Dendritic cell treated with granulocyte-macrophage colony-stimulating factor and Interleukin-4, amounts not matched to agents 40 ng/mL and 50 ng/mL, for 4 days (primary cell): ENCODE data around the gene LRRC4C.
"Not testable (repeated sequence)": the region's sequence is repeated elsewhere in the genome, so short reads cannot be mapped to it uniquely, and the experiment has no call there.

Experiments used
- H3K27ac Mint-ChIP-seq: one replicate; pipeline ENCODE4 v1.8.0; 2022; ENCODE audit warnings: mild to moderate bottlenecking, mixed read lengths
- H3K27me3 Mint-ChIP-seq: one replicate; pipeline ENCODE4 v1.8.0; 2022; ENCODE audit warnings: mild to moderate bottlenecking, mixed read lengths
- H3K36me3 Mint-ChIP-seq: one replicate; pipeline ENCODE4 v1.8.0; 2022; ENCODE audit warnings: low read depth, mixed read lengths
- H3K4me1 Mint-ChIP-seq: one replicate; pipeline ENCODE4 v1.8.0; 2022; ENCODE audit warnings: low read depth, mixed read lengths
- H3K4me3 Mint-ChIP-seq: one replicate; pipeline ENCODE4 v1.8.0; 2022; ENCODE audit warnings: mild to moderate bottlenecking, moderate library complexity, mixed read lengths
- H3K9me3 Mint-ChIP-seq: one replicate; pipeline ENCODE4 v1.8.0; 2022; ENCODE audit warnings: mixed read lengths
- intact Hi-C: fragments of 100-400 bp; cut with micrococcal nuclease; formaldehyde crosslinking; loops from one replicate; pipeline ENCODE4 v1.15.0; 2022

The LRRC4C gene

DNA sequence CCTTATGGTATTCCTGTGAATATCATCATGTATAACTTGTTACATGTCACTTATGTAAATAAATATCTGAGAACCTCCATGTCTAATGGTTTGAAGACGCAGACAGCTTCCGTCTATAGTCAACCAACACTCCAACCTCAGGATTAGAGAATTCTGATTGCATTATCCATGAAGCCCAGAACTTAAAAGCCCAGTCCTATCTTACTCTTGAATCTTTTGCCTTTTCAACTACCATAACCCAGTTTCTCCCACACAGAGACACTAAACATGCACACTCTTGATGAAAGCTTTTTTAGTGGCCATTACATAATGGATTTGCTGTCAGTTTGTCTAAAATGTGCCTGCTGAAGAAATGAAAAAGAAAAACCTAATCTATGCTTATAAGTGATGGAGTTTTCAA lies 1219.2 kb downstream of the LRRC4C start:
- H3K36me3 Mint-ChIP-seq = no peaks in the 10 kb centered on the region
- no peaks in the 10 kb centered on the region for H3K9me3 Mint-ChIP-seq
- no peak overlapping the region for H3K27ac Mint-ChIP-seq
- H3K27me3 Mint-ChIP-seq = no peaks in the 10 kb centered on the region
- H3K4me1 Mint-ChIP-seq = no peaks in the 10 kb centered on the region
- H3K4me3 Mint-ChIP-seq = no peak overlapping the region
- intact Hi-C loops = no loop called here

DNA sequence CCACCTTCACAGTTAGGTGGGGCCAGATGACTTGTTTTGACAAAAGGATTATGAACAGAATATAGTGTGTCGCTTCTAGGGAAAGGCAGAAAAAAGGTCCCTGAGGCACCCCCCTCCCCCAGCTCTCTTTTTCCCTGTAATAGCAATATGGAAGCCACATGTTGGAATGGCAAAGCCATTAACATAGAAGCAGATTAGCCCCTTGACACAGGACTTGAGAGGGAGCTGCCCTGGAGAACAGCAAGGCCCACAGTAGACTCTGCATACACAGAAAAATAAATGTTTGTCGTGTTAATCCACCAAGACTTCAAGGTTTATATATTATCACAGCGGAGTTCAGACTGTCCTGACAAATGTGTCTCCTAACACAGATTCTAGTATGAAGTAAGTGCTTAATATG lies 1222.9 kb downstream of the LRRC4C start:
- Mint-ChIP-seq H3K4me1 (no peaks in the 10 kb centered on the region), H3K36me3 (no peaks in the 10 kb centered on the region), H3K9me3 (no peaks in the 10 kb centered on the region), H3K27me3 (no peaks in the 10 kb centered on the region), H3K4me3 (no peak overlapping the region), H3K27ac (no peak overlapping the region)
- intact Hi-C loops = no loop called here

GRCh38 chr11:40235841-40236240 lies 1223.6 kb downstream of the LRRC4C start:
- Mint-ChIP-seq H3K36me3 (no peaks in the 10 kb centered on the region), H3K4me1 (no peaks in the 10 kb centered on the region), H3K9me3 (no peaks in the 10 kb centered on the region), H3K27ac (no peak overlapping the region), H3K4me3 (no peak overlapping the region), H3K27me3 (no peaks in the 10 kb centered on the region)
- intact Hi-C loops = no loop called here

DNA sequence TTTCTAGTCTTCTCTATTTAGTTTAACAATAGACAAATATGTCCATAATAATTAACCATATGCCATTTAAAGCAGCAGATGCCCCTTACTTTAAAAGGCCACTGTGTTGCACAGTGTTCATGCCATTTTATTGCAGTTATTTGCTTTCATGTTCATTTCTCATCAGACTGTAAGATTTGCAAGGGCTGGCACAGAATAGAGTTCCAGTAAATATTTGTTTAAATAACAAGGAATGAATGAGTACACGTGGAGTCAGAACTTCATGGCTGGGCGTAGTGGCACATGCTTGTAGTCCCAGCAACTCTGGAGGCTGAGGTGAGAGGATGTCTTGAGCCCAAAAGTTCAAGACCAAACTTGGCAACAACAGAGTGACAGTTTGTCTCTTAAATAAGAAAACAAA lies 1228.6 kb downstream of the LRRC4C start:
- Mint-ChIP-seq H3K27me3 (no peaks in the 10 kb centered on the region), H3K27ac (no peak overlapping the region), H3K36me3 (no peaks in the 10 kb centered on the region), H3K4me3 (no peak overlapping the region), H3K9me3 (no peaks in the 10 kb centered on the region), H3K4me1 (no peaks in the 10 kb centered on the region)
- intact Hi-C loops = no loop called here

DNA sequence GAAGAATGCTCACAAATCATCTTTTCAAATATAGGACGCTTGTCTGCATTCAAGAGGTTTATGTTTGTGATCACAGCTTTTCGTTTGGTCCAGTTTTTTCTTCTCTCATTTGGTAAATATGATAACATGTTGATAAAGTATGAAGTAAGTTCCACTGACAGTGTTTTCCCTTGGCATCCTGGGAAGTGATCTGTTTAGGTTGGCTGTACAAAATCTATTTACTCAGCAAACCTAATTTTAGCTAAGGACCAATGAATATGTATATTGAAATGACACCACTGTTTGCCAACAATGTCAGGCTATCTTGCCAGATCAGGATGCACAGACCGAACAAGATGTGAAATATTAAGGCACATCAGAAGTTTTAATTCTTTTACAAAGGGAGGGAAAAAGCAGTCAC lies 1230.8 kb downstream of the LRRC4C start:
- Mint-ChIP-seq H3K27me3 (no peaks in the 10 kb centered on the region), H3K9me3 (no peaks in the 10 kb centered on the region), H3K4me1 (no peaks in the 10 kb centered on the region), H3K27ac (no peak overlapping the region), H3K36me3 (no peaks in the 10 kb centered on the region), H3K4me3 (no peak overlapping the region)
- intact Hi-C loops = no loop called here

DNA sequence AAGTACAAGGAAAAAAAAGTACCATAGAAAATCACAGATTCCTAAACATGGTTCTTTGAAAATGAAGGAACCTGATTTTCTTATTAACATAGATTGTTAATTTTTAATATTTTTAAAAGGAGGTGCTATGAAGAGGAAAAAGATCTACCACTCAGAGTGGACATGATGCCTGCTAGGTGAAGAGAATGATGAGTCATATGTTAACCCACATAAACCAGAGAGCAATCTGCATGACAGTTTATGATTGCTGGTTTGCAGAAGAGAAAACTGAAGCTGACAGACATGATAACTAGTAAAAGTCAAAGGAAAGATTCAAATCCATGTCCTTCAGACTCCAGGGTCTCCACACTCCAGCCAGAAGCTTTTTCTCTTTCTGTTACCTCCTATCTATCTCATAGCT lies 1231.7 kb downstream of the LRRC4C start:
- H3K9me3 Mint-ChIP-seq = no peaks in the 10 kb centered on the region
- no peak overlapping the region for H3K4me3 Mint-ChIP-seq
- H3K36me3 Mint-ChIP-seq = no peaks in the 10 kb centered on the region
- intact Hi-C loops = no loop called here
- no peaks in the 10 kb centered on the region for H3K27me3 Mint-ChIP-seq
- H3K27ac Mint-ChIP-seq = no peak overlapping the region
- no peaks in the 10 kb centered on the region for H3K4me1 Mint-ChIP-seq

DNA sequence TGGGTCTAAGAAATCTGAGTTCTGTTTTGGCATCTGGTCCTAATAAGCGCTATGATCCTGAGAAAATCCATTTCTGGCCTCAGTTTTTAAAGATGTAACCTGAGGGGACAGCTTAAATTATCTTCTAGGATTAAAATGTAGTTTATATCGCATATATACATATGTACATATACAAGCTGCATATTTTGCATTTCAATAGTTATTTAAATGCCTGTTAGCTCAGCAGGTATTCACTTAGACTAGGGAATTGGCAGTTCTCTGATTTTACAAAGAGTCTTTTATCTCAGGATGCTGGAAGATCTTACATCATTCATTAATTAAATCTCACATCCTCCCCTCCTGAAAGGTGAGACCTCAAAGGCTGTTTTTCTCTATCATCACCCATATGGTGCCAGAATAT lies 1232.8 kb downstream of the LRRC4C start:
- Mint-ChIP-seq H3K27me3 (no peaks in the 10 kb centered on the region), H3K36me3 (no peaks in the 10 kb centered on the region), H3K4me1 (no peaks in the 10 kb centered on the region), H3K4me3 (no peak overlapping the region), H3K9me3 (no peaks in the 10 kb centered on the region), H3K27ac (no peak overlapping the region)
- intact Hi-C loops = no loop called here

DNA sequence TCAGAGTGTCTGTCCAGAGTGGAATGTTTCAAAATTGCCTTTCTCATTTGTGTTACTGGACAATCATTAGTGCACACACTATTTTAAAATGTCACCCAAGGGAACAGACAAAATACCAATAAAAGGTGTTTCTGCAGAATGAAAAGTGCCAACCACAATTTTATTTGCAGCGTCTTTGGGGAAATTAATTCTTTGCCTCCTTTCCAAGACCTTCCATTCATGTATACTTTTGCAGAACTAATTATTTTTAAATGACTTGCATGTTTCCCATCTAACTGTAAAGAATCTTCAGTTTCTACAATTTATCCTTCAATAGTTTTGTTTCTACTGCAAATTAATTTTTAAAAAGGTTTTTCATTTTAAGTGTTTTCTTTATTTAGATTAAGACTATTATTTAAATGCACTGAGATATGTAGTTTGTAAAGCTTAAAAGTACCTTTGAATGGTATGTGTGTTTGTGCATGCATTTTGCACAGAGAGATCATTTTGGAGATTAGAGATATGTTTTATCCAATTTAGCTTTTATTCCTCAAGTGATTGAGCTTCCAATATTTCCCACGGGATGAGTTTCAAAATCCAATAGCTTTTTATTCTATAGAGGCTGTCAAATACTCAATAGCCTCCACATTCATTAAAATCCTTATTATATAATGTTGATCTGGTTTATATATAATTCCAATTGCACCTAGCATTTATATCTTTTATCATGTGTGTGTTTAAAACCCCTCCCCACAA lies 1235.7 kb downstream of the LRRC4C start:
- H3K27me3 Mint-ChIP-seq = no peaks in the 10 kb centered on the region

GRCh38 chr11:40219401-40219800 lies 1240.1 kb downstream of the LRRC4C start:
- Mint-ChIP-seq H3K27me3 (no peaks in the 10 kb centered on the region), H3K36me3 (no peaks in the 10 kb centered on the region), H3K4me1 (no peaks in the 10 kb centered on the region), H3K9me3 (peaks cover 10% of the 10 kb centered on the region), H3K4me3 (no peak overlapping the region), H3K27ac (no peak overlapping the region)
- intact Hi-C loops = no loop called here

More for the DNA sequence above, 1235.7 kb downstream of the LRRC4C start:
- intact Hi-C loops = no loop called here
- H3K4me1 Mint-ChIP-seq = no peaks in the 10 kb centered on the region
- H3K4me3 Mint-ChIP-seq = no peak overlapping the region
- H3K9me3 Mint-ChIP-seq = no peaks in the 10 kb centered on the region
- H3K27ac Mint-ChIP-seq = no peak overlapping the region
- no peaks in the 10 kb centered on the region for H3K36me3 Mint-ChIP-seq

GRCh38 chr11:40215556-40215955 lies 1243.9 kb downstream of the LRRC4C start:
- H3K27me3 Mint-ChIP-seq = no peaks in the 10 kb centered on the region

DNA sequence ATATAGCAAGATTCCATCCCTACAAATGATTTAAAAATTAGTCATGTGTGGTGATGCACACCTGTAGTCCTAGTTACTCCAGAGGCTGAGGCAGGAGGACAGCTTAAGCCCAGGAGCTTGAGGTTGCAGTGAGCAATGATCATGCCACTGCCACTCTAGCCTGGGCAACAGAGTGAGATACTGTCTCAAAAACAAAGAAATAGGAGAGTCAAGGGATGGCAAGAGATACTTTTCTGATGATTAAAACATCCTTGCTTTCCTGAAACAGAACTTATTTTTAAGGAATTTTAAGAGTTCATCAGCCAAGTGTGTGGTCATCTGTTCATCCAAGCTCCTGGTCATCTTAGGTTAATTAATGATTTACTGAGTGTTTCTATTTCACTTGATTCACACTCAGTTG lies 1252.0 kb downstream of the LRRC4C start:
- Mint-ChIP-seq H3K27ac (no peak overlapping the region), H3K36me3 (no peaks in the 10 kb centered on the region), H3K27me3 (no peaks in the 10 kb centered on the region), H3K4me1 (no peaks in the 10 kb centered on the region), H3K9me3 (peaks cover 8% of the 10 kb centered on the region), H3K4me3 (no peak overlapping the region)
- intact Hi-C loops = no loop called here

More at GRCh38 chr11:40215556-40215955, 1243.9 kb downstream of the LRRC4C start:
- intact Hi-C loops = no loop called here
- no peaks in the 10 kb centered on the region for H3K36me3 Mint-ChIP-seq
- no peaks in the 10 kb centered on the region for H3K4me1 Mint-ChIP-seq
- H3K27ac Mint-ChIP-seq = no peak overlapping the region
- H3K4me3 Mint-ChIP-seq = no peak overlapping the region
- H3K9me3 Mint-ChIP-seq = peaks cover 10% of the 10 kb centered on the region

DNA sequence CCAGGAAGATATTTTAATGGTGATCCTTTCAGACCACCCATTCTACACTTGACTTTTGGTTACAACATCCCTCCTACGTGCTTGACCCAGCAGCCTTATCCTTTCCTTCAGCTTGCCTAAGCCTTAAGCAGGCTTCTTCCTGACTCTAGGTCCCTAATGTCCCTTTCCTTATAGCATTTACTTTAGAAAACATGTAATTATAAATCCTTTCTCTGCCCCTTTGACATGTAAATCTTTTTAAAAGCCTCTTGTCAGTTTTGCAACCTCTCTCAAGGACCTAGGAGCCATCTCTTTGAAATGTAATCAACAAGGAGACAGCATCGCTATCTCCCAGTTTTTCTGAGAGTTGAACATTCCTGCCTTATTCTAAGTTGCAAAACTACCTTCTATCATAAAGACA lies 1255.2 kb downstream of the LRRC4C start:
- Mint-ChIP-seq H3K36me3 (no peaks in the 10 kb centered on the region), H3K4me1 (no peaks in the 10 kb centered on the region), H3K9me3 (peaks cover 8% of the 10 kb centered on the region), H3K4me3 (no peak overlapping the region), H3K27me3 (no peaks in the 10 kb centered on the region), H3K27ac (no peak overlapping the region)
- intact Hi-C loops = no loop called here

GRCh38 chr11:40203606-40204005 lies 1255.8 kb downstream of the LRRC4C start:
- H3K27ac Mint-ChIP-seq = no peak overlapping the region
- no peaks in the 10 kb centered on the region for H3K4me1 Mint-ChIP-seq
- peaks cover 8% of the 10 kb centered on the region for H3K9me3 Mint-ChIP-seq
- no peaks in the 10 kb centered on the region for H3K36me3 Mint-ChIP-seq
- no peaks in the 10 kb centered on the region for H3K27me3 Mint-ChIP-seq
- intact Hi-C loops = no loop called here
- H3K4me3 Mint-ChIP-seq = no peak overlapping the region

DNA sequence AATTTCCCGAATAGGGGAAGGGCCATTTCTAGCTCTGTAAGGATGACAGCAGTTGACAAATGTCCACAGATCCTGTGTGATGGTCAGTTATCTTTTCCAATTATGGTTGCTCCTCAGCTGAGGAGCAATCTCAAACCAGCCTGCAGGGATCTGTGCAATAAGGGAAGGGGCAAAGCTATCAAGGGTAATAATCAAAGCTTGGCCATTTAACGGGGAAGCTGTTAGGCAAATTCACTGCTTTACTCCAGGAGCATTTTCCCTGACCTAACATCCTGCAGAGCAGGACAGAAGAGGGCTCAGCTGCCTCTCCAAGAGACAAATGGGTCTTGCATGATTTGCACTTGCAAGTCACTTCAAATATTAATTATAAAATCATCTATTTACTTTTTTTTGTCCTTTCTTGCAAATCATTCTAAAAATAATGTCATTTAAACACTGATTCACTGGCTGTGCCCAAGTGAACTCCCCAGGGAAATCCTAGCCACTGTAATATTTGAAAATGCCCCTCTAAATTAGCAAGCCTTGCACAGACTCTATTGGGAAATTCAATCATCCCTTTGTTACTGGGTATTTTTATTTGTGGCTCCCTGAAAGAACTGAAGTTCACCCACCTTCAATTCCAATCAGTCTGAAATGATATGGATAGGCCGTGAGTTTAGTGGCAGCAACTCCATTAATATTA lies 1256.7 kb downstream of the LRRC4C start:
- intact Hi-C loops = no loop called here
- Mint-ChIP-seq H3K4me1 (no peaks in the 10 kb centered on the region), H3K4me3 (no peak overlapping the region), H3K27ac (no peak overlapping the region), H3K27me3 (no peaks in the 10 kb centered on the region), H3K9me3 (peaks cover 8% of the 10 kb centered on the region), H3K36me3 (no peaks in the 10 kb centered on the region)

DNA sequence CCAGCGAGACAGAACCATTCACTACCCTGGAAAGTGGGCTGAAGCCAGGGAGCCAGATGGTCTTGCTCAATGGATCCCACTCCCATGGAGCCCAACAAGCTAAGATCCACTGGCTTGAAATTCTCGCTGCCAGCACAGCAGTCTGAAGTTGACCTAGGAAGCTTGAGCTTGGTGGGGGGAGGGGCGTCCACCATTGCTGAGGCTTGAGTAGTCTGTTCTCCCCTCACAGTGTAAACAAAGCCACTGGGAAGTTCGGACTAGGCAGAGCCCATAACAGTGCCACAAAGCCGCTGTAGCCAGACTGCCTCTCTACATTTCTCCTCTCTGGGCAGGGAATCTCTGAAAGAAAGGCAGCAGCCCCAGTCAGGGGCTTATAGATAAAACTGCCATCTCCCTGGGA lies 1266.9 kb downstream of the LRRC4C start:
- not testable (repeated sequence) for H3K4me1 Mint-ChIP-seq, H3K27me3 Mint-ChIP-seq, H3K36me3 Mint-ChIP-seq

More for the DNA sequence above, 1266.9 kb downstream of the LRRC4C start:
- H3K4me3 Mint-ChIP-seq, H3K27ac Mint-ChIP-seq, H3K9me3 Mint-ChIP-seq, intact Hi-C loops: not testable (repeated sequence)
